Endothelial cell of umbilical vein (primary cell): ENCODE results near the gene THY1. TPM values are rescaled to one million over a fixed set of nuclear protein-coding genes. Genes with fewer than 3 reads are reported as not detected.

Experiments used
- BruUV-seq: library from RNA; stranded (reverse); fragments of 400-500 nt; replicated peaks from 2 replicates; lab custom pipeline; 2021; lab: Mats Ljungman, UMichigan
- CTCF ChIA-PET: fragments of 300-600, 350-600 bp; sonication (Branson Sonifier 250); formaldehyde crosslinking; loops from one replicate; lab custom pipeline; 2021; ENCODE audit warnings: antibody characterized with exemption, inconsistent platforms; lab: Charles Lee
- POLR2A ChIA-PET: fragments of 300-600, 350-600 bp; sonication (Branson Sonifier 250); formaldehyde crosslinking; loops from one replicate; lab custom pipeline; 2021; ENCODE audit warnings: antibody characterized with exemption, inconsistent platforms; lab: Charles Lee
- DNase-seq: peaks from one replicate; pipeline ENCODE4 v3.0.0-alpha.2; 2011; ENCODE audit warnings: low read depth, low spot score
- FAIRE-seq: peaks from 2 replicates; lab custom pipeline; 2011; peaks lifted over from hg19 to GRCh38; lab: Jason Lieb, UNC
- H2AFZ ChIP-seq: 2 replicates; pipeline ENCODE4 v1.6.0; 2012; ENCODE audit warnings: low read depth, low read length, control low read depth, inconsistent platforms
- H3K27ac ChIP-seq: 2 replicates; pipeline ENCODE4 v1.5.1; 2011; ENCODE audit warnings: low read depth, mild to moderate bottlenecking, control low read depth, low read length, moderate library complexity; ENCODE audit not compliant: insufficient read depth
- H3K27me3 ChIP-seq, 2 experiments: 2 replicates each; pipeline versions ENCODE4 v1.6.0 to v1.6.1; 2011; ENCODE audit warnings: low read length in 2 of 2, mixed read lengths in 1 of 2; ENCODE audit not compliant: control insufficient read depth in 2 of 2, insufficient read depth in 2 of 2
- H3K36me3 ChIP-seq, 2 experiments: 2 replicates in 1 of 2; 3 replicates in 1 of 2; pipeline ENCODE4 v1.5.1; 2011; ENCODE audit warnings: low read length in 2 of 2, mild to moderate bottlenecking in 1 of 2, moderate library complexity in 1 of 2; ENCODE audit not compliant: control insufficient read depth in 2 of 2, insufficient read depth in 2 of 2; ENCODE audit errors: extremely low read depth in 1 of 2
- H3K4me1 ChIP-seq: 3 replicates; pipeline ENCODE4 v1.5.1; 2011; ENCODE audit warnings: mild to moderate bottlenecking, low read length; ENCODE audit not compliant: control insufficient read depth, insufficient read depth; ENCODE audit errors: extremely low read depth
- H3K4me2 ChIP-seq: 2 replicates; pipeline ENCODE4 v1.6.1; 2011; ENCODE audit warnings: low read length, control low read depth, mixed read lengths; ENCODE audit not compliant: insufficient read depth
- H3K4me3 ChIP-seq, 3 experiments: fragments of 200-600 bp in 1 of 3; sonication (generic), shearing (Covaris generic) in 1 of 3; replicated peaks in 1 of 3; 2 replicates each; pipeline ENCODE4 v1.5.1; 2011 to 2016; ENCODE audit warnings: control low read depth in 3 of 3, low read length in 3 of 3, mild to moderate bottlenecking in 2 of 3, inconsistent platforms in 1 of 3, low read depth in 1 of 3, moderate library complexity in 1 of 3; ENCODE audit not compliant: insufficient read depth in 1 of 3
- H3K79me2 ChIP-seq: 2 replicates; pipeline ENCODE4 v1.6.0; 2012; ENCODE audit warnings: low read length, inconsistent platforms; ENCODE audit not compliant: control insufficient read depth, insufficient read depth
- H3K9ac ChIP-seq: replicated peaks from 2 replicates; pipeline ENCODE3; 2011; ENCODE audit warnings: low read length, control low read depth; ENCODE audit not compliant: insufficient read depth; ENCODE audit errors: extremely low read depth
- H3K9me1 ChIP-seq: replicated peaks from 3 replicates; pipeline ENCODE4 v1.6.0; 2011; ENCODE audit warnings: mild to moderate bottlenecking, low read length; ENCODE audit not compliant: control insufficient read depth, insufficient read depth; ENCODE audit errors: extremely low read depth
- H3K9me3 ChIP-seq: replicated peaks from 2 replicates; pipeline ENCODE4 v1.5.1; 2012; ENCODE audit warnings: low read length, inconsistent platforms; ENCODE audit not compliant: control insufficient read depth, insufficient read depth
- H4K20me1 ChIP-seq: replicated peaks from 2 replicates; pipeline ENCODE3; 2011; ENCODE audit warnings: mild to moderate bottlenecking, low read length; ENCODE audit not compliant: control insufficient read depth, insufficient read depth; ENCODE audit errors: extremely low read depth
- CTCF ChIP-seq, 2 donors: IDR thresholded peaks; 1 replicate in 1 of 2; 2 replicates in 1 of 2; pipeline ENCODE4 v1.5.1; 2011; ENCODE audit warnings: low read length in 2 of 2, mild to moderate bottlenecking in 2 of 2, moderate library complexity in 2 of 2, control low read depth in 1 of 2, inconsistent platforms in 1 of 2, low read depth in 1 of 2; ENCODE audit not compliant: insufficient read depth in 1 of 2; ENCODE audit errors: extremely low read depth in 1 of 2
- EZH2 ChIP-seq: IDR thresholded peaks from 2 replicates; pipeline ENCODE4 v1.6.1; 2012; ENCODE audit warnings: borderline replicate concordance, low read depth, mild to moderate bottlenecking, moderate library complexity, low read length, inconsistent platforms; ENCODE audit not compliant: severe bottlenecking
- FOS ChIP-seq: IDR thresholded peaks from 2 replicates; pipeline ENCODE4 v1.6.1; 2011; ENCODE audit warnings: mild to moderate bottlenecking, low read length, moderate library complexity, borderline replicate concordance; ENCODE audit not compliant: insufficient read depth
- GATA2 ChIP-seq: IDR thresholded peaks from 2 replicates; pipeline ENCODE4 v1.7.0; 2011; ENCODE audit warnings: low read depth, mild to moderate bottlenecking, moderate library complexity, mixed read lengths, low read length; ENCODE audit not compliant: insufficient read length, insufficient read depth
- JUN ChIP-seq: IDR thresholded peaks from 2 replicates; pipeline ENCODE4 v1.6.1; 2011; ENCODE audit warnings: borderline replicate concordance, low read depth; ENCODE audit not compliant: insufficient read length, insufficient read depth
- MAX ChIP-seq: IDR thresholded peaks from 2 replicates; pipeline ENCODE4 v1.6.1; 2011; ENCODE audit not compliant: insufficient read depth, insufficient read length
- MYC ChIP-seq: IDR thresholded peaks from one replicate; pipeline ENCODE4 v1.6.1; 2011; ENCODE audit warnings: mild to moderate bottlenecking, low read depth, low read length
- POLR2A ChIP-seq: IDR thresholded peaks from 2 replicates; pipeline ENCODE4 v1.6.1; 2012; ENCODE audit warnings: low read depth, mild to moderate bottlenecking, control low read depth, low read length
- POLR2AphosphoS5 ChIP-seq: IDR thresholded peaks from 2 replicates; pipeline ENCODE4 v1.6.1; 2012; ENCODE audit warnings: low read depth, mild to moderate bottlenecking, control low read depth, low read length, moderate library complexity; ENCODE audit not compliant: insufficient read depth
- dilution Hi-C: fragments of 300-500 bp; cut with MboI; formaldehyde crosslinking; loops from one replicate; pipeline ENCODE4 v1.15.0; 2019; ENCODE audit warnings: low sequenced_read_pairs; ENCODE audit not compliant: extremely low pct_ligation_motif_present
- intact Hi-C: fragments of 100-400 bp; cut with micrococcal nuclease; formaldehyde crosslinking; loops from one replicate; pipeline ENCODE4 v1.10.0; 2022
- polyA plus RNA-seq, 4 experiments: library from polyadenylated mRNA; depleted of rRNA in 3 of 4; stranded (reverse) in 3 of 4; unstranded in 1 of 4; fragments of >200 nt; gene quantifications; 2 replicates each; pipeline versions ENCODE4 v1.2.1 to v1.2.3, GENCODE V29; 2011 to 2012; ENCODE audit warnings: missing spikeins in 1 of 4
- total RNA-seq: library from RNA; stranded (reverse); gene quantifications from 2 replicates; pipeline ENCODE4 v1.2.3, GENCODE V29; 2021

Gene THY1
- total and polyA plus RNA-seq, 2 donors (not counting 3 experiments of a cell fraction or from before 2014, with no cell fraction given) = 0.75 to 1.4 TPM

- Histone ChIP-seq H2AFZ (no peak overlapping the region), H3K9ac (no peak overlapping the region), H3K79me2 (no peaks in the 10 kb centered on the region), H3K9me1 (no peaks in the 10 kb centered on the region), H3K36me3 (no peaks in the 10 kb centered on the region), H3K27me3 (no peaks in the 10 kb centered on the region), H3K4me3 (no peak overlapping the region), H3K27ac (no peak overlapping the region), H3K4me1 (no peaks in the 10 kb centered on the region), H4K20me1 (no peaks in the 10 kb centered on the region), H3K4me2 (no peak overlapping the region), H3K9me3 (no peaks in the 10 kb centered on the region)
- POLR2A ChIA-PET = interaction anchor here (0.7 kb wide), 1 partner anchor 169 kb away, joined by 3 read pairs; no protein-coding TSS in a partner anchor
- intact Hi-C loops = no loop called here
- no TSS peak for BruUV-seq
- DNase-seq (no peak), FAIRE-seq (no peak)
- dilution Hi-C loops = no loop called here
- TF ChIP-seq JUN = no peak
- TF ChIP-seq CTCF (IDR thresholded peaks at IDR 0.05; ENCODE audit: extremely low read depth in 1 of 2, insufficient read depth in 1 of 2, low read depth in 1 of 2, low read length in 2 of 2) = no peak
- TF ChIP-seq EZH2 = no peak
- no peak for TF ChIP-seq MAX
- TF ChIP-seq GATA2 = no peak
- no peak for TF ChIP-seq POLR2A
- no peak for TF ChIP-seq FOS
- TF ChIP-seq POLR2AphosphoS5 = no peak
- TF ChIP-seq MYC = no peak
- CTCF ChIA-PET = no interaction called here
Measured at GRCh38 chr11:119414734-119415133, 8.2 kb downstream of the THY1 start.
